Calu3 (cell line): ENCODE data around the gene MMP11. TPM values are rescaled to one million over a fixed set of nuclear protein-coding genes. Genes with fewer than 3 reads are reported as not detected.

Experiments
- BruUV-seq: library from RNA; stranded (reverse); fragments of 400-500 nt; replicated peaks from 2 replicates; lab custom pipeline; 2021; lab: Mats Ljungman, UMichigan
- CTCF ChIA-PET: fragments of 300-600 bp; sonication (Branson Sonifier 250); formaldehyde crosslinking; loops from one replicate; lab custom pipeline; 2022; ENCODE audit warnings: antibody characterized with exemption; lab: Charles Lee
- DNase-seq: peaks from one replicate; pipeline ENCODE4 v3.0.0; 2022
- H3K27ac Mint-ChIP-seq: one replicate; pipeline ENCODE4 v1.8.0; 2022; ENCODE audit warnings: mixed read lengths; ENCODE audit not compliant: unreplicated experiment
- H3K27me3 Mint-ChIP-seq: one replicate; pipeline ENCODE4 v1.8.0; 2022; ENCODE audit warnings: mixed read lengths; ENCODE audit not compliant: unreplicated experiment
- H3K36me3 Mint-ChIP-seq: one replicate; pipeline ENCODE4 v1.8.0; 2022; ENCODE audit warnings: mild to moderate bottlenecking, moderate library complexity, mixed read lengths; ENCODE audit not compliant: insufficient read depth, unreplicated experiment
- H3K4me1 Mint-ChIP-seq: one replicate; pipeline ENCODE4 v1.8.0; 2022; ENCODE audit warnings: mild to moderate bottlenecking, low read depth, mixed read lengths; ENCODE audit not compliant: unreplicated experiment
- H3K4me3 Mint-ChIP-seq: one replicate; pipeline ENCODE4 v1.8.0; 2022; ENCODE audit warnings: mild to moderate bottlenecking, low read depth, moderate library complexity, mixed read lengths; ENCODE audit not compliant: unreplicated experiment
- H3K9me3 Mint-ChIP-seq: one replicate; pipeline ENCODE4 v1.8.0; 2022; ENCODE audit warnings: low read depth, mixed read lengths; ENCODE audit not compliant: unreplicated experiment
- CTCF ChIP-seq: fragments of 200-600 bp; IDR thresholded peaks from one replicate; pipeline ENCODE4 v1.8.0; 2022; ENCODE audit warnings: antibody characterized with exemption; ENCODE audit not compliant: unreplicated experiment
- intact Hi-C: fragments of 100-400 bp; cut with micrococcal nuclease; formaldehyde crosslinking; loops from one replicate; pipeline ENCODE4 v1.10.0; 2022; ENCODE audit not compliant: unreplicated experiment
- total RNA-seq: library from RNA; stranded (reverse); gene quantifications from 2 replicates; pipeline ENCODE4 v1.2.3, GENCODE V29; 2022

Gene MMP11
- total RNA-seq, 1 experiment from 2014 or later = 2.0 TPM

- Mint-ChIP-seq H3K27ac (no peak overlapping the region), H3K9me3 (no peaks in the 10 kb centered on the region), H3K27me3 (no peaks in the 10 kb centered on the region), H3K36me3 (peaks cover 31% of the 10 kb centered on the region), H3K4me3 (no peak overlapping the region), H3K4me1 (no peaks in the 10 kb centered on the region)
- CTCF ChIA-PET = no interaction called here
- DNase-seq = no peak
- no TSS peak for BruUV-seq
- intact Hi-C loops = no loop called here
- no peak for TF ChIP-seq CTCF
Observed at GRCh38 chr22:23823331-23823791, 50.7 kb downstream of the MMP11 start.

DNA sequence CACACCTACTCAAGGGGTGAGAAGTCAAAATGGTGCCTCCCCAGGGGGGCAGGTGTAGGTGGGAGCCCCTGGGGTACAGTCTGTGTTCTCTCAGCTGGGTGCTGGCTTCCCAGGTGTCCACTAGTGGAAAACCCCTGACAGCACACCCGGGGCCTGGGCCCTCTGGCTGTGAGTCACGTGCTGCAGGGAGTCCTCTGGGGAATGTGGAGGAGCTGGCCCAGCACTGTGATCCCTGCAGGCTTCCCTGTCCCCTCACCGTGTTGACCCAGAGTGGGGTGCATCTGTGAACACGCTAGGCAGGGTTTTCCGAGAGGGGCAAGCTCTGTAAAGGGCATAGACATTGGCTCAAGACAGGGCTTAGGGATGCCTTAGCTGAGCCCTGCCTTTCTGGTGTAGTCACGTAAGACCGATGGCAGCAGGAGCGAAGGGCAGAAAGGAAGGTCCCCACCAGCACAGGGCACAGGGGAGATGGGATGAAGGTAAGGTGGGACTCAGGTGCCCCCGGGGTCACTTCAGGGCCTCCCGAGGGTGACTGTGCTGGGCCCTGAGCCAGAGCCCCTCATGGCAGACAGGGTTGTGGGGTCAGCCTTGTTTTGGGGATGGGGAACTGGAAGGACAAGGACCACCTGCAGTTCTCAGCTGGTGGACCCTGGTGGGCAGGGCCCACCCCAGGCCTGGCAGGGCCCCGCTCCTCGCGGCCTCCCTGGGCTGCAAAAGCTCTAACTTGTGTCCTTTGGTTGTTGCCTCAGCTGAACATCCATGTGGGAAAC lies 52.0 kb downstream of the MMP11 start:
- TF ChIP-seq CTCF = no peak
- no peak overlapping the region for H3K4me3 Mint-ChIP-seq

DNA sequence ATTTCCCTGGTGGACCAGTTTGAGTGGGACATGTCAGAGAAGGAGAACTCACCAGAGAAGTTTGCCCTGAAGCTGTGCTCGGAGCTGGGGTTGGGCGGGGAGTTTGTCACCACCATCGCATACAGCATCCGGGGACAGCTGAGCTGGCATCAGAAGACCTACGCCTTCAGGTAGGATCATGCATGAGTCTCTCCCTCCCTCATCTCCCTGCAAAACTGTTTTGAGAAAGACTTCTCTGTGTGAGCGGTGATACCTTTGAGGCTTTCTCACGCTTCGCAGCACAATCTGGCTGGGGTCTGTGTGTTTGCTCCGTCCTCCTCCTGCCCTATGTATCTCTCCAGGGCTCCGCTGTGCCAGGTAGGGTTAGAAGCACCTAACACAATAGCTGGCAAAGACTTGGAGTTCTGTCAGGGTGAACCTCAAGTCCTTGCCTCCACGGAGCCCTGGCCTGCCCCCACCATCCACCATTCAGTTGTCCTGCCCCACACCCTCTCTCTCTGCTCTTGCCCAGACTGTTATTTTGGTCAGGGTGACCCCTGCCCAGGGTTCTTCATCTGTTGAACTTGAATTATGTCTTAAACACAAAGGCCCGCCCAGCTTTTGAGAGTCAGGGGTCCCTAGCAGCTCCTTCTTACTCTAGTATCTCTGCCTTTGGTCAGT lies 52.7 kb downstream of the MMP11 start:
- BruUV-seq = no TSS peak
- CTCF ChIA-PET = interaction anchor here (1.2 kb wide), 1 partner anchor 24 kb away, joined by 6 read pairs; no protein-coding TSS in a partner anchor
- DNase-seq = no peak
- Mint-ChIP-seq H3K4me3 (no peak overlapping the region), H3K9me3 (no peaks in the 10 kb centered on the region), H3K27me3 (no peaks in the 10 kb centered on the region), H3K36me3 (peaks cover 23% of the 10 kb centered on the region), H3K27ac (no peak overlapping the region), H3K4me1 (no peaks in the 10 kb centered on the region)
- intact Hi-C loops = no loop called here
- TF ChIP-seq CTCF = no peak

More for the DNA sequence above, 52.0 kb downstream of the MMP11 start:
- Mint-ChIP-seq H3K4me1 (no peaks in the 10 kb centered on the region), H3K36me3 (peaks cover 26% of the 10 kb centered on the region), H3K27me3 (no peaks in the 10 kb centered on the region), H3K9me3 (no peaks in the 10 kb centered on the region), H3K27ac (no peak overlapping the region)
- intact Hi-C loops = no loop called here
- DNase-seq = no peak
- CTCF ChIA-PET = no interaction called here
- no TSS peak for BruUV-seq

- Mint-ChIP-seq H3K9me3 (no peaks in the 10 kb centered on the region), H3K27ac (no peak overlapping the region), H3K4me3 (no peak overlapping the region), H3K27me3 (no peaks in the 10 kb centered on the region), H3K36me3 (peaks cover 20% of the 10 kb centered on the region), H3K4me1 (no peaks in the 10 kb centered on the region)
- BruUV-seq = no TSS peak
- CTCF ChIA-PET = interaction anchor here (1.2 kb wide), 1 partner anchor 23 kb away, joined by 6 read pairs; no protein-coding TSS in a partner anchor
- TF ChIP-seq CTCF = no peak
- no peak for DNase-seq
- intact Hi-C loops = no loop called here
Observed at GRCh38 chr22:23826510-23827350, 54.1 kb downstream of the MMP11 start.
